GM12878 (cell line): Measurements from ENCODE around the gene EIF1. TPM values are rescaled to one million over a fixed set of nuclear protein-coding genes. Genes with fewer than 3 reads are reported as not detected.

Experiments
- CREM ChIP-seq: IDR thresholded peaks from 2 replicates; pipeline ENCODE4 v1.6.1; 2014; ENCODE audit warnings: antibody characterized with exemption, low read depth
- CUX1 ChIP-seq: IDR thresholded peaks from 2 replicates; pipeline ENCODE4 v1.6.1; 2012; ENCODE audit warnings: improper control_type of control experiment, low read depth, low read length; ENCODE audit not compliant: insufficient replicate concordance
- ESRRA ChIP-seq: IDR thresholded peaks from 2 replicates; pipeline ENCODE4 v1.6.1; 2012; ENCODE audit warnings: mild to moderate bottlenecking, low read length, improper control_type of control experiment
- FOXM1 ChIP-seq: IDR thresholded peaks from 2 replicates; pipeline ENCODE4 v1.6.1; 2012; ENCODE audit warnings: low read depth, mild to moderate bottlenecking, inconsistent platforms, low read length, moderate library complexity
- HDGF ChIP-seq: fragments of 450-650 bp; IDR thresholded peaks from 2 replicates; pipeline ENCODE4 v1.6.1; 2016; ENCODE audit warnings: antibody characterized with exemption
- KAT2A ChIP-seq: conservative IDR thresholded peaks from 2 replicates; pipeline ENCODE4 v1.6.1; 2011; ENCODE audit warnings: low read depth, low read length; ENCODE audit not compliant: control insufficient read depth
- MEF2B ChIP-seq: fragments of 450-650 bp; IDR thresholded peaks from 2 replicates; pipeline ENCODE4 v1.6.1; 2018; ENCODE audit warnings: mild to moderate bottlenecking, moderate library complexity; ENCODE audit not compliant: partially characterized antibody, poor library complexity, severe bottlenecking
- MXI1 ChIP-seq: fragments of 150-350 bp; IDR thresholded peaks from 2 replicates; pipeline ENCODE4 v1.6.1; 2011; ENCODE audit warnings: low read depth, mild to moderate bottlenecking, inconsistent platforms, low read length, improper control_type of control experiment
- NFXL1 ChIP-seq: fragments of 450-650 bp; IDR thresholded peaks from 2 replicates; pipeline ENCODE4 v1.6.1; 2017; ENCODE audit warnings: antibody characterized with exemption, mild to moderate bottlenecking, borderline replicate concordance
- NFYA ChIP-seq: IDR thresholded peaks from 2 replicates; pipeline ENCODE4 v1.6.1; 2011; ENCODE audit warnings: low read depth, mild to moderate bottlenecking, low read length, improper control_type of control experiment, borderline replicate concordance
- NR2F1 ChIP-seq: fragments of 450-650 bp; conservative IDR thresholded peaks from 2 replicates; pipeline ENCODE4 v1.6.1; 2017; ENCODE audit warnings: mild to moderate bottlenecking
- POLR2AphosphoS2 ChIP-seq: IDR thresholded peaks from 2 replicates; pipeline ENCODE4 v1.6.1; 2011; ENCODE audit warnings: low read depth, mild to moderate bottlenecking, low read length, improper control_type of control experiment, moderate library complexity
- RBBP5 ChIP-seq: fragments of 200-600 bp; sonication (generic); conservative IDR thresholded peaks from 2 replicates; pipeline ENCODE4 v1.6.1; 2016
- SMAD1 ChIP-seq: fragments of 450-650 bp; IDR thresholded peaks from 2 replicates; pipeline ENCODE4 v1.6.1; 2018; ENCODE audit warnings: mild to moderate bottlenecking, low read depth; ENCODE audit not compliant: partially characterized antibody
- SPI1 ChIP-seq: IDR thresholded peaks from 2 replicates; pipeline ENCODE4 v1.6.1; 2011; ENCODE audit warnings: low read depth, mild to moderate bottlenecking, low read length, moderate library complexity, borderline replicate concordance; ENCODE audit not compliant: insufficient read depth
- SREBF1 ChIP-seq: IDR thresholded peaks from 2 replicates; pipeline ENCODE4 v1.6.1; 2012; ENCODE audit warnings: mild to moderate bottlenecking, low read length
- STAT3 ChIP-seq: IDR thresholded peaks from 2 replicates; pipeline ENCODE4 v1.6.1; 2011; ENCODE audit warnings: low read depth, low read length, improper control_type of control experiment
- ZNF207 ChIP-seq: fragments of 450-650 bp; IDR thresholded peaks from 2 replicates; pipeline ENCODE4 v1.6.1; 2014; ENCODE audit warnings: antibody characterized with exemption, mild to moderate bottlenecking, borderline replicate concordance
- polyA plus RNA-seq, 11 experiments: library from polyadenylated mRNA; depleted of rRNA in 4 of 11; unstranded in 6 of 11; stranded (reverse) in 5 of 11; fragments of >200 nt; fragmentation: Nextera tagmentation in 4 of 11; fragmentation: Illumina TruSeq in 1 of 11; extraction: Ambion mirVana in 4 of 11; extraction: Trizol in 1 of 11; gene quantifications; 1 replicate in 1 of 11; 2 replicates in 10 of 11; pipeline versions ENCODE4 v1.2.1 to v1.2.3, GENCODE V29; 2011 to 2016; ENCODE audit warnings: inconsistent platforms in 2 of 11, missing spikeins in 2 of 11, low read depth in 1 of 11
- total RNA-seq, 4 experiments: library from RNA; depleted of rRNA in 3 of 4; stranded (reverse); fragments of >200 nt in 3 of 4; fragmentation: Illumina TruSeq in 1 of 4; extraction: Trizol in 1 of 4; gene quantifications; 2 replicates each; pipeline versions ENCODE4 v1.2.1 to v1.2.3, GENCODE V29; 2013 to 2021
- TF ChIP-seq, protein P1 (sequence below): IDR thresholded peaks from 2 replicates; pipeline ENCODE4 v1.6.1; 2011; ENCODE audit warnings: borderline replicate concordance, low read depth, mild to moderate bottlenecking, moderate library complexity, low read length; ENCODE audit not compliant: insufficient read depth, poor library complexity, severe bottlenecking
- TF ChIP-seq, protein P2 (sequence below): fragments of 450-650 bp; IDR thresholded peaks from 2 replicates; pipeline ENCODE4 v1.6.1; 2017; ENCODE audit warnings: mild to moderate bottlenecking, moderate library complexity

EIF1 gene
- total and polyA plus RNA-seq, 10 of the 15 experiments (the other 5 are each of a cell fraction or from before 2014, with no cell fraction given): 39.4 to 815 (median 480) TPM

- TF ChIP-seq KAT2A: no peak
- TF ChIP-seq, protein P1, sequence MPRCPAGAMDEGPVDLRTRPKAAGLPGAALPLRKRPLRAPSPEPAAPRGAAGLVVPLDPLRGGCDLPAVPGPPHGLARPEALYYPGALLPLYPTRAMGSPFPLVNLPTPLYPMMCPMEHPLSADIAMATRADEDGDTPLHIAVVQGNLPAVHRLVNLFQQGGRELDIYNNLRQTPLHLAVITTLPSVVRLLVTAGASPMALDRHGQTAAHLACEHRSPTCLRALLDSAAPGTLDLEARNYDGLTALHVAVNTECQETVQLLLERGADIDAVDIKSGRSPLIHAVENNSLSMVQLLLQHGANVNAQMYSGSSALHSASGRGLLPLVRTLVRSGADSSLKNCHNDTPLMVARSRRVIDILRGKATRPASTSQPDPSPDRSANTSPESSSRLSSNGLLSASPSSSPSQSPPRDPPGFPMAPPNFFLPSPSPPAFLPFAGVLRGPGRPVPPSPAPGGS: no peak
- no peak for TF ChIP-seq POLR2AphosphoS2
- TF ChIP-seq MXI1: peak; percentile 34; the same call in 1 of the 2 replicates
- no peak for TF ChIP-seq CUX1
- TF ChIP-seq CREM: no peak; the same call in 1 of the 2 replicates
- TF ChIP-seq RBBP5: no peak
- peak; percentile 30 for TF ChIP-seq MEF2B
- TF ChIP-seq SREBF1: no peak
- TF ChIP-seq ESRRA: no peak
- peak; percentile 63; the same call in 1 of the 2 replicates for TF ChIP-seq ZNF207
- peak; percentile 19 for TF ChIP-seq SMAD1
- no peak for TF ChIP-seq FOXM1
- TF ChIP-seq NFXL1: no peak
- TF ChIP-seq HDGF: no peak
- peak; percentile 3 for TF ChIP-seq NR2F1
- TF ChIP-seq, protein P2, sequence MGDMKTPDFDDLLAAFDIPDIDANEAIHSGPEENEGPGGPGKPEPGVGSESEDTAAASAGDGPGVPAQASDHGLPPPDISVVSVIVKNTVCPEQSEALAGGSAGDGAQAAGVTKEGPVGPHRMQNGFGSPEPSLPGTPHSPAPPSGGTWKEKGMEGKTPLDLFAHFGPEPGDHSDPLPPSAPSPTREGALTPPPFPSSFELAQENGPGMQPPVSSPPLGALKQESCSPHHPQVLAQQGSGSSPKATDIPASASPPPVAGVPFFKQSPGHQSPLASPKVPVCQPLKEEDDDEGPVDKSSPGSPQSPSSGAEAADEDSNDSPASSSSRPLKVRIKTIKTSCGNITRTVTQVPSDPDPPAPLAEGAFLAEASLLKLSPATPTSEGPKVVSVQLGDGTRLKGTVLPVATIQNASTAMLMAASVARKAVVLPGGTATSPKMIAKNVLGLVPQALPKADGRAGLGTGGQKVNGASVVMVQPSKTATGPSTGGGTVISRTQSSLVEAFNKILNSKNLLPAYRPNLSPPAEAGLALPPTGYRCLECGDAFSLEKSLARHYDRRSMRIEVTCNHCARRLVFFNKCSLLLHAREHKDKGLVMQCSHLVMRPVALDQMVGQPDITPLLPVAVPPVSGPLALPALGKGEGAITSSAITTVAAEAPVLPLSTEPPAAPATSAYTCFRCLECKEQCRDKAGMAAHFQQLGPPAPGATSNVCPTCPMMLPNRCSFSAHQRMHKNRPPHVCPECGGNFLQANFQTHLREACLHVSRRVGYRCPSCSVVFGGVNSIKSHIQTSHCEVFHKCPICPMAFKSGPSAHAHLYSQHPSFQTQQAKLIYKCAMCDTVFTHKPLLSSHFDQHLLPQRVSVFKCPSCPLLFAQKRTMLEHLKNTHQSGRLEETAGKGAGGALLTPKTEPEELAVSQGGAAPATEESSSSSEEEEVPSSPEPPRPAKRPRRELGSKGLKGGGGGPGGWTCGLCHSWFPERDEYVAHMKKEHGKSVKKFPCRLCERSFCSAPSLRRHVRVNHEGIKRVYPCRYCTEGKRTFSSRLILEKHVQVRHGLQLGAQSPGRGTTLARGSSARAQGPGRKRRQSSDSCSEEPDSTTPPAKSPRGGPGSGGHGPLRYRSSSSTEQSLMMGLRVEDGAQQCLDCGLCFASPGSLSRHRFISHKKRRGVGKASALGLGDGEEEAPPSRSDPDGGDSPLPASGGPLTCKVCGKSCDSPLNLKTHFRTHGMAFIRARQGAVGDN: no peak
- TF ChIP-seq NFYA: no peak
- TF ChIP-seq SPI1: no peak
- TF ChIP-seq STAT3: no peak
These were observed 22.4 kb upstream of the EIF1 start (continued) for GRCh38 chr17:41666237-41666641.
